Neural crest cell (in vitro differentiated cells): ENCODE data around the gene KIRREL2. TPM values are rescaled to one million over a fixed set of nuclear protein-coding genes. Genes with fewer than 3 reads are reported as not detected.

Experiments
- DNase-seq: peaks from one replicate; pipeline ENCODE4 v3.0.0; 2021; ENCODE audit warnings: low read depth, mixed read lengths, low spot score
- H3K27ac Mint-ChIP-seq: one replicate; pipeline ENCODE4 v1.8.0; 2021; ENCODE audit warnings: mild to moderate bottlenecking, mixed read lengths; ENCODE audit not compliant: unreplicated experiment
- H3K27me3 Mint-ChIP-seq: 2 replicates; pipeline ENCODE4 v1.8.0; 2021; ENCODE audit warnings: low read depth, mild to moderate bottlenecking, mixed read lengths
- H3K36me3 Mint-ChIP-seq: 2 replicates; pipeline ENCODE4 v1.8.0; 2021; ENCODE audit warnings: low read depth, mild to moderate bottlenecking, mixed read lengths
- H3K4me1 Mint-ChIP-seq: 2 replicates; pipeline ENCODE4 v1.8.0; 2021; ENCODE audit warnings: mixed read lengths
- H3K4me3 Mint-ChIP-seq: one replicate; pipeline ENCODE4 v1.8.0; 2021; ENCODE audit warnings: mild to moderate bottlenecking, mixed read lengths
- H3K9me3 Mint-ChIP-seq: 2 replicates; pipeline ENCODE4 v1.8.0; 2021; ENCODE audit warnings: mixed read lengths
- CTCF ChIP-seq: fragments of 200-600 bp; sonication (generic); conservative IDR thresholded peaks from 2 replicates; pipeline ENCODE4 v1.5.0; 2021; ENCODE audit warnings: antibody characterized with exemption, mild to moderate bottlenecking
- total RNA-seq: library from RNA; stranded (reverse); gene quantifications from 2 replicates; pipeline ENCODE4 v1.2.1, GENCODE V29; 2021

KIRREL2 gene
- total RNA-seq, 1 donor from 2014 or later: 4.5 TPM

GRCh38 chr19:35813043-35813890, 43.4 kb upstream of the KIRREL2 start:
- no peak overlapping the region for H3K4me3 Mint-ChIP-seq
- no peaks in the 10 kb centered on the region for H3K36me3 Mint-ChIP-seq
- TF ChIP-seq CTCF: no peak
- no peak overlapping the region for H3K27ac Mint-ChIP-seq
- H3K9me3 Mint-ChIP-seq: no peaks in the 10 kb centered on the region
- H3K4me1 Mint-ChIP-seq: no peaks in the 10 kb centered on the region
- no peak for DNase-seq
- H3K27me3 Mint-ChIP-seq: peaks cover 35% of the 10 kb centered on the region

GRCh38 chr19:35816262-35816661, 40.4 kb upstream of the KIRREL2 start:
- DNase-seq: no peak
- no peak overlapping the region for H3K27ac Mint-ChIP-seq
- no peaks in the 10 kb centered on the region for H3K36me3 Mint-ChIP-seq
- H3K27me3 Mint-ChIP-seq: peaks cover 41% of the 10 kb centered on the region
- H3K4me1 Mint-ChIP-seq: peaks cover 5% of the 10 kb centered on the region
- no peaks in the 10 kb centered on the region for H3K9me3 Mint-ChIP-seq
- no peak for TF ChIP-seq CTCF
- no peak overlapping the region for H3K4me3 Mint-ChIP-seq

GRCh38 chr19:35816846-35817245, 39.9 kb upstream of the KIRREL2 start:
- Mint-ChIP-seq H3K27ac (no peak overlapping the region), H3K4me1 (peaks cover 5% of the 10 kb centered on the region), H3K9me3 (no peaks in the 10 kb centered on the region), H3K4me3 (no peak overlapping the region), H3K27me3 (peaks cover 36% of the 10 kb centered on the region), H3K36me3 (no peaks in the 10 kb centered on the region)
- DNase-seq: no peak
- TF ChIP-seq CTCF: no peak

- no peak for TF ChIP-seq CTCF
- H3K9me3 Mint-ChIP-seq: no peaks in the 10 kb centered on the region
- peaks cover 45% of the 10 kb centered on the region for H3K27me3 Mint-ChIP-seq
Measured at GRCh38 chr19:35818445-35818844, 38.3 kb upstream of the KIRREL2 start.

GRCh38 chr19:35822579-35822978, 34.1 kb upstream of the KIRREL2 start:
- no peak for DNase-seq
- H3K27me3 Mint-ChIP-seq: peaks cover 62% of the 10 kb centered on the region
- TF ChIP-seq CTCF: no peak
- H3K27ac Mint-ChIP-seq: no peak overlapping the region
- H3K4me1 Mint-ChIP-seq: peaks cover 5% of the 10 kb centered on the region
- H3K36me3 Mint-ChIP-seq: no peaks in the 10 kb centered on the region
- H3K9me3 Mint-ChIP-seq: no peaks in the 10 kb centered on the region
- H3K4me3 Mint-ChIP-seq: no peak overlapping the region

More at GRCh38 chr19:35818445-35818844, 38.3 kb upstream of the KIRREL2 start:
- Mint-ChIP-seq H3K27ac (no peak overlapping the region), H3K4me1 (peaks cover 5% of the 10 kb centered on the region), H3K36me3 (no peaks in the 10 kb centered on the region), H3K4me3 (no peak overlapping the region)
- DNase-seq: no peak
